ENCODE results near the gene TCF20.

Gene TCF20

GRCh38 chr22:42281284-42281683, 10.8 kb upstream of the TCF20 start:
- no peak for DNase-seq

DNA sequence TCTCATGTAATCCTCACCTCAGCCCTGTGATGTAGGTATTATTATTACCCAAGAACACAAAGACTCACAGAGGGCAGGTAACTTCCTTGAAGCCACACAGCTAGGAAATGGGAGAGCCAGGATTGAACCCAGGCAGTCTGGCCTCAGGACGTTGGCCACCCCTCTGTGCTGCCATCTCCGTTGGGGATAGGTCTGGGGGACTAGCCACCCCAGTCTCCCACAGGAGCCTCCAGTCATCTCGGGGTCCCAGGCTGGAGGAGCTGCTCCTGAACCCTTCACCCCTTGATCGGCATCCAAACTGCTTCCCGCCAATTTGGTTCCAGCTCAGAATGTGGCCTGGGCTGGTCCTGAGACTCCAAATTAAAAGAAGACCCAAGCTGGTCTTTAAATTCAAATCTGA, 10.4 kb upstream of the TCF20 start:
- DNase-seq = no peak

DNA sequence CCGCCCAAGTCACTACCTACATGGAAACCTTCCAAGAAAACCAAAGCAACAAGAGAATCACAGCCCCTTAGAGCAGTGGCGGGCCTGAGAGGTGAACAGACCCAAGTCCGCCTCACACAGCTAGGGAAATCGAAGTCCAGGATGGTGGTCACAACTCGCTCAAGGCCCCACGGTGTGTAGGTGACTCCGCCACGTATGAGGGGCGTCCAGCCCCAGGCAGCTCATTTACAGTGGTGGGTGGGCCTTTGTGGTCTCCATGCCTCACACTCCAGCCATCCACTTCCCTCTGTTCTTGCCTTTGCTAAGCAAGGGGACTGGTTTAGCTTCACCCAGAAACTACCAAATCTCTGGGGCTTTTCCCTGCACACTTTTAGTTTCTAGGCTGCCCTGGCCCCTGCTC, 9.7 kb upstream of the TCF20 start:
- DNase-seq = no peak

DNA sequence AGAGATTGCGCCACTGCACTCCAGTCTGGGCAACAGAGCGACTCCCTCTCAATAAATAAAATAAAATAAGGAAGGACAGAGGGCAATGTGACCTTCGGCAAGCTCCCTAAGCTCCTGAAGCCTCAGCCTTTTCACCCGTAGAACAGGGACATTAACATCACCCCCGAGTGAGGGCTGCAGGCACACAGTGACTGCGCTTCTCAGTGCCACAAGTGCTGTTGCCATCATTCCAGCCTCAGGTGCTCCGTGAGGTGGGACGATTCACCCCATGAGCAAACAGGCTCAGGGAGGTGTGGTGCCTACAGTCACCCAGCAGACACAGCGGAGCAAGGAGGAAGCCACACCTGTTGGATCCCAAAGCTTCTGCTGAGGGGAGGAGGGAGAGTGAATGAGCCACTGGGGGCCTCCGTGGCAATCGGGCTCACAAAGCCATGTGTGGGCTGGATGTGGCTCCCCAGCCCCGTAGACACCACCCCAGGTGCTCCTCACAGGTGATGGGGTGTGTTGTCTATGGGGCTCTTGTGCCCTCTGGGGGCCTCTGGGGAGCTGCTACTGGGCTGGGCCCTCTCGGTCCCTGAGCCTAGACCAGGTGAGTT, 9.1 kb upstream of the TCF20 start:
- DNase-seq = no peak

DNA sequence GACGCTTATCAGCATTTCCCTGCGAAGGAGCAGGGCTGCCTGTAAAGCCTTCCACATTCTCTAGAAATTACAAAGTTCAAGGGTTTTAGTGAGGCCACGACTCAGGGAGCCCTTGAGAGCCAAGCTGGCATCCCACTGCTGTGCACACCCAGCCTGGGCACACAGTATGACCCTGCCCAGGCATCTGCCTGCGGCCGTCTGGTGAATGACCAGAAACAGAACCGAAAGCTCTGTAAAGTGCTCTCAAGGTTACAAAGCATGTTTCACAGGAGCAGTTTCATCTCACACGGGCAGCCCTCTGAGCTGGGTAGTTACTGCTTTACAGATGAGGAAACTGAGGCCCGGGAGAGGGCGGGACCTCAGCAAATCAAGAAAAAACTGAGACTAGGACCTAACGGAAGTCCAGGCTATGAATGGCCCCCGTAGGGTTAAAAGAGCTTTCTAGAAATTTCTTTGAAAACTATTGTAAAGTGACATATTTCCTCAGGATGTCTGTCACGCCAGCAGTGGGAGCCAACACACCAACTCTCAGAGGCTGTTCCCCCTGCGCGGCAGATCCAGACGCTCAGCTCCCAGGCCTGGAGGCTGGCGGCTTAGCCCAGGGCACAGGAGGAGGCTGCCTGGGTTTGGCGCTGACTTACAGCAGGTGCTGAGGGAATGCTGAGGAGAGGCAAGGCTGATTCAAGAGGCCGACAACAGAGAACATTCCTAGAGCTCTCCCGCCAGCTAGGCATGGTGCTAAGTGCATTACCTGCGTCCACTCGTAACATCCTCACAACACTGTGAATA, 7.7 kb upstream of the TCF20 start:
- DNase-seq = peak; percentile 57

DNA sequence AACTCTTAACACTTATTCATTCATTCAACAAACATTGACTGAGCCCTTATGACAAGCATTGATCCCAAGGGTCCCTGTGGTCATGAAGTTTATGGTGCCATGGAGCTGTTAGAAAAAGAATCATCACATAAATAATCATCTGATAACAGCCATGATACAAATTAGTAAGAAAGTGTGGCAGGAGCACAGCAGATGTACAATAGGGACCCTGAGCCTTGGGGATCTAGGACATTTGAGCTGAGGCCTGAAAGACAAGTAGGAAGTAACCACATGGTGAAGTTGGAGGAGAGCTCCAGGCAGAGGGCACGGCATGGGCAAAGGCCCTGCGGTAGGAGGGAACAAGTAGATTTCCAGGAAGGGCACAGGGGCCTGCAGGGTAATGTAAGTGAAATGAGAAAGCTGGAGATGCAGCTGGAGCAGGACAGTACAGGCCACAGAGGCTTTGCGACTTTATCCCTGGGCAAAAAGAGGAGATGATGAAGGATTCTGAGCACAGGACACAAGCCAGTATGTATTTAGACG, 6.8 kb upstream of the TCF20 start:
- no peak for DNase-seq

GRCh38 chr22:42275970-42276369, 5.5 kb upstream of the TCF20 start:
- no peak for DNase-seq

- no peak for DNase-seq
These were observed 4.7 kb upstream of the TCF20 start for GRCh38 chr22:42275176-42275575.

DNA sequence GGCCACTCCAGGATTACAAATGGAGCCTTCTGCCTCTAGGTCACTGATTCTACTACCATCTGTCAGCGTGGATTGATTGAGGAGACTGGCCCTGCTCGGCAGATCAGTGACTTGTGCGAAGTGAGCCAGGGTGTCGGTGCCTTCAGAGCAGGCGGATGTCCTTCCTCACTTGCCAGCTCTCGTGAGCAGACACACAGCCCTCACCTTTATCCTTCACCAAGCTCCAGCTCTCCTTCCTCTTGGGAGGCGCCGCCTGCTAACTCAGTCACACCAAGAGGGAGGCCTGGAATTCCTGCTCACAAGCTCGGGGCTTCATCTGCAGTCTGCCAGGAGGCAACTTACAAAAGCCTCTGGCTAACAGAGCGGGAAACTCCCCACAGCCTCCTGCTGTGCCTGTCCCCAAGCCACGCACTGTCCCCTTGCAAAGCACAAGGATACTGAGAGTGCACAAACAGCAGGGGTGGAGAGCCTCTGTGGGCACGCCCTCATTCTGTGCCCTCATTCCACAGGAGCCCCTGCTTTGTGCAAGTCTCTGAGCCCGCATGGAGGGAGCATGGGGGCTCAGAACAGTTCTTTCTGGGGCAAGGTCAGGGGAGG, 3.5 kb upstream of the TCF20 start:
- no peak for DNase-seq

- DNase-seq = no peak
These were observed 2.1 kb upstream of the TCF20 start for GRCh38 chr22:42272431-42272999.

- no peak for DNase-seq
These were observed 1.5 kb upstream of the TCF20 start for GRCh38 chr22:42271906-42272305.

GRCh38 chr22:42271191-42271813, 849 bp upstream of the TCF20 start:
- no peak for DNase-seq

GRCh38 chr22:42270176-42270509, 310 bp downstream of the TCF20 start:
- no peak for DNase-seq

GRCh38 chr22:42269432-42270175, 849 bp downstream of the TCF20 start:
- peak; percentile 64 for DNase-seq

- no peak for DNase-seq
These were observed 1.5 kb downstream of the TCF20 start for GRCh38 chr22:42268852-42269410.

DNA sequence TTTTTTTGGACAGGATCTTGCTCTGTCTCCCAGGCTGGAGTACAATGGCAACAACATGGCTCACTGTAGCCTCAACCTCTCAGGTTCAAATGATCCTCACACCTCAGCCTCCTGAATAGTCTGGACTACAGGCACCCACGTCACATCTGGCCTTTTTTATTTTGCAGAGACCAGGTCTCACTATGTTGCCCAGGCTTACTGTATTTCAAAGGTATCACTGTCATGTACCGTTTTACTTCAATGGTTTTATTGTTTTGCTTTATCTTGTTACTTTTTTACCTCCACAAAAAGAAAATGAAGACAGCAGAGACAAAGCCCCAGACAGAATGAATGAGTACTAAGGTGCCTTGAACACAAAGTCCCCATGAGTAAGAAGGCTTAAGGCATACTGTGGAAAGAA, 5.1 kb downstream of the TCF20 start:
- no peak for DNase-seq

GRCh38 chr22:42263944-42264343, 6.5 kb downstream of the TCF20 start:
- no peak for DNase-seq

GRCh38 chr22:42262964-42263363, 7.5 kb downstream of the TCF20 start:
- peak; percentile 64 for DNase-seq

DNA sequence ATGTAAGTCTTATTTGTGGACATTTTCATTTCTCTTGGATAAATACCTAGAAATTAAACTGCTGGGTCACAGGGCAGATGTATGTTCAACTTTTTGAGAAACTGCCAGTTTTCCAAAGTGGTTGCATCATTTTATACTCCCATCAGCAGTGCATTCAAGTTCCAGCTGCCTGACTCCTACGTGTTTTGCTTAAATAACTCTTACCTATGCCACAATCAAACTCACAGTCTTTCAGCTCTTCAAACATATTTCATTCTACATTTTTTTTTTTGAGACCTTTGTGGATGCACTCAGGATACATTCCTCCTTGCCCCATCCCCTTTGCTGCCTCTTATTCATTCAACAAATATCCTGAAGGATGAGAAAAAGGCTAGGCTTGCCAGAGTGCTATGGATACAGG, 9.2 kb downstream of the TCF20 start:
- DNase-seq = no peak

GRCh38 chr22:42258126-42258525, 12.3 kb downstream of the TCF20 start:
- DNase-seq = no peak

GRCh38 chr22:42257386-42257785, 13.1 kb downstream of the TCF20 start:
- no peak for DNase-seq

GRCh38 chr22:42256930-42257329, 13.5 kb downstream of the TCF20 start:
- peak; percentile 20 for DNase-seq
